ENCODE results near the gene MPV17. TPM values are rescaled to one million over a fixed set of nuclear protein-coding genes. Genes with fewer than 3 reads are reported as not detected.
"Not testable (repeated sequence)": the region's sequence is repeated elsewhere in the genome, so short reads cannot be mapped to it uniquely, and the experiment has no call there.

Gene MPV17
- total and polyA plus RNA-seq, 7 donors: 11.9 to 29.0 (median 14.5) TPM

DNA sequence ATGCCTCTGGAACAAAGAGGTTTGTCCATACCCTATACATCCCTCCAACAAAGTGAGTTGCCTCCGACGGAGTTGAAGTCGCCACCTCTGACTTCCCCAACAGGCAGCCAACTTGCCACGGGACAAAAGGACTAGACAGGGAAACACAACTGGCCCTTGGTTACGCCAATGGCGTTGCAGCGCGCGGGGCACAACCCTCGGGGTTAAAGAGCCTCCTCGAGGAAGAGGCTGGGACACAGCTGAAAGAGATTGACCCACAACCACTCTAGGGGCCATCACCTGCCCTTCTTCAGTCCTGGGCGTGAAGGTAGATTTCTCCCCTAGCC lies 33.1 kb upstream of the MPV17 start:
- Histone ChIP-seq H3K4me3 (peak overlapping the region; percentile 95), H3K27ac (peak overlapping the region; percentile 98), H3K36me3 (ENCODE audit: insufficient read depth in 1 of 2, low read depth in 1 of 2) (no peaks in the 10 kb centered on the region), H3K4me1 (peaks cover 48% of the 10 kb centered on the region), H3K9me3 (no peaks in the 10 kb centered on the region), H3K27me3 (ENCODE audit: insufficient read depth in 3 of 3, low read length in 2 of 3) (no peaks in the 10 kb centered on the region)
- peak; percentile 61 to 77 for DNase-seq
- WGBS, 3 donors: 0% methylated on average over 12 of the region's 12 CpGs
- TF ChIP-seq CTCF (IDR thresholded peaks at IDR 0.05): no peak
- ATAC-seq: peak; percentile 36 to 60 (median 41)
- intact Hi-C loops (cut with DNase I): loop anchor here (2.0 to 5.0 kb wide), 2 partner anchors 34 to 73 kb away; partner anchors contain the start of genes MPV17 (in 2 of the 2) and NRBP1 (in 1 of the 2)

GRCh38 chr2:27354597-27354927 lies 31.7 kb upstream of the MPV17 start:
- Histone ChIP-seq H3K4me1 (peaks cover 48% of the 10 kb centered on the region), H3K27me3 (ENCODE audit: insufficient read depth in 3 of 3, low read length in 2 of 3) (no peaks in the 10 kb centered on the region), H3K9me3 (no peaks in the 10 kb centered on the region), H3K36me3 (ENCODE audit: insufficient read depth in 1 of 2, low read depth in 1 of 2) (peaks cover 0 to 9% of the 10 kb centered on the region in 2 donors), H3K27ac (peak overlapping the region; percentile 98), H3K4me3 (peak overlapping the region; percentile 95)
- 53 to 70% (median 55%) methylated on average over 7 of the region's 7 CpGs for WGBS, 3 donors
- ATAC-seq (no peak), DNase-seq (no peak)
- TF ChIP-seq CTCF (IDR thresholded peaks at IDR 0.05): no peak
- intact Hi-C loops (cut with DNase I): no loop called here

DNA sequence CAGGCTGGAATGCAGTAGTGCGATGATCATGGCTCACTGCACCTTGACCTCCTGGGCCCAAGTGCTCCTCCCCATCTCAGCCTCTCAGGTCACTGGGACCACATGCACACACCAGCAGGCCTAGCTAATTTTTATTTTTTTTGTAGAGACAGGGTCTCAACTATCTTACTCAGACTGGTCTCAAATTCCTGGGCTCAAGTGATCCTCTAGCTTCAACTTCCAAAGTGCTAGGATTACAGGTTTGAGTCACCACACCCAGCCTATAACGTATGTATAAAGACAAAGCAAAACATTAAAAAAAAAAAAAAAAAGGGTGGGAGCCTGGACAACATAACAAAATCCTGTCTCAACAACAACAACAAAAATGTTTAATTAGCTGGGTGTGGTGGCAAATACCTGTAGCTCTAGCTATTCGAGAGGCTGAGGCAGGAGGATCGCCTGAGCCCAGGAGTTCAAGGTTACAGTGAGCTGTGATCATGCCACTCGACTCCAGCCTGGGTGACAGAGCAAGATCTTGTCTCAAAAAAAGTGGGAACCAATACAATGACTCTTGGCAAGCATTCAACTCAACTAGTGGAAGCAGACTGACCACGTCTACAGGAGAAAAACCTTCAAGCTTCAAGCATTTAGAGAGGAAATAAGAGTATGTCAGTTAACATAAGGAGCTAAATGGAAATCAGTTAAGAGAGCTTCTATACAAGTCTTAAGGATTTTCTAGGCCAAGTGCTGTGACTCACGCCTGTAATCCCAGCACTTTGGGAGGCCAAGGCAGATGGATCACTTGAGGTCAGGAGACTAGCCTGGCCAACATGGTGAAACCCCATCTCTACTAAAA lies 31.1 kb upstream of the MPV17 start:
- Histone ChIP-seq H3K4me1 (peaks cover 48% of the 10 kb centered on the region), H3K27ac (peak overlapping the region; percentile 98), H3K4me3 (no peak overlapping the region), H3K36me3 (ENCODE audit: insufficient read depth in 1 of 2, low read depth in 1 of 2) (peaks cover 0 to 10% of the 10 kb centered on the region in 2 donors), H3K27me3 (ENCODE audit: insufficient read depth in 3 of 3, low read length in 2 of 3) (no peaks in the 10 kb centered on the region), H3K9me3 (no peaks in the 10 kb centered on the region)
- no peak for TF ChIP-seq CTCF (IDR thresholded peaks at IDR 0.05)
- ATAC-seq: peak in 3 of 4 donors; percentile 20 to 39 (median 31)
- intact Hi-C loops (cut with DNase I): no loop called here
- DNase-seq: peak in 1 of 2 donors; percentile 70
- WGBS, 3 donors: 45 to 68% (median 47%) methylated on average over 7 of the region's 7 CpGs

- 93 to 96% (median 93%) methylated on average over 5 of the region's 5 CpGs for WGBS, 3 donors
- H3K4me3 ChIP-seq; H3K27me3 ChIP-seq (ENCODE audit: insufficient read depth in 3 of 3, low read length in 2 of 3); H3K9me3 ChIP-seq; ATAC-seq; intact Hi-C loops (cut with DNase I); H3K36me3 ChIP-seq (ENCODE audit: insufficient read depth in 1 of 2, low read depth in 1 of 2); DNase-seq: not testable (repeated sequence)
- peaks cover 46% of the 10 kb centered on the region for H3K4me1 ChIP-seq
- H3K27ac ChIP-seq: peak overlapping the region; percentile 98
These were observed 30.5 kb upstream of the MPV17 start for GRCh38 chr2:27353386-27353761.

DNA sequence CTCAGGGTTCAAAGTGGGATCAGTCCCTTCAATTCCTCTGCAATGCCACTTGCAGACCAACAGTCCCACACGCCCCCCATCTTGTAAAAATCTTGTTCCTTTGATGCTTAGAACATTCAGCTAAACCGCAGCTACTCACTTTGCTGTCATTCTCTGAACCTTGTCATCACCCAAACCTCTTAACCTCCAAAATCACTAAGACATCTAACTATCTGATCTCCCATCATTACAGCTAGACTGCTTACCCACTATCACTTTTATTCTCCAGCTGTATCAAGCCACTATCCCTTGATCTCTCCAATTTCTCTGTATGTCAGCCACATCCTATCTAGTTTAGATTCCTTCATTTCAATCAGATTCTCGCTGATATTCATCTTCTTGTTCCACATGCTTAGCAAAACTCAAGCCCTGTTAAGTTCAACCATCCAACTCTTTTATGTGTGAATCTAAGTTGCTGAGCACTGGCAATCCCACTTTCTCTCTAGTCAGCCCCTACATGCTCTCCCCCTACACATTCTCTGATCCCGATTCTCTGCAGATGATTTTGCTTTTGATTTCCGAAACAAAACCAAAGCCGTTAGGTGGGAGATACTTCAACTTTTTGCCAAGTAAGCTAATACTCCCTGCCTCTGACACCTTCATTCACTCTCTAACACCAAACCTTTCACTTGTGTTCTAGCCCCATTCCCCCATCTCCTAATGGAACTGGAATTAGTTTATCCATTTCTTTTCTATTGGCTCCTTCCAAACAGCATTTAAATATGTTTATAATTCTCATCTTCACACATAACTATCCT lies 29.1 kb upstream of the MPV17 start:
- Histone ChIP-seq H3K4me1 (peaks cover 42% of the 10 kb centered on the region), H3K4me3 (no peak overlapping the region), H3K36me3 (ENCODE audit: insufficient read depth in 1 of 2, low read depth in 1 of 2) (peaks cover 0 to 10% of the 10 kb centered on the region in 2 donors), H3K27me3 (ENCODE audit: insufficient read depth in 3 of 3, low read length in 2 of 3) (no peaks in the 10 kb centered on the region), H3K27ac (peak overlapping the region; percentile 13), H3K9me3 (no peaks in the 10 kb centered on the region)
- intact Hi-C loops (cut with DNase I): no loop called here
- no peak for ATAC-seq
- DNase-seq: no peak
- TF ChIP-seq CTCF (IDR thresholded peaks at IDR 0.05): no peak
- 79 to 83% (median 82%) methylated on average over 6 of the region's 6 CpGs for WGBS, 3 donors
